SU-DHL-6 (cell line): ENCODE measurements around the gene OR4F15.
"Not testable (repeated sequence)": the region's sequence is repeated elsewhere in the genome, so short reads cannot be mapped to it uniquely, and the experiment has no call there.

ENCODE experiments used
- H2AFZ ChIP-seq: fragments of 200-600 bp; sonication (generic); 2 replicates; pipeline ENCODE4 v1.6.1; 2014; ENCODE audit warnings: low read depth, mild to moderate bottlenecking, moderate library complexity, mixed read lengths, antibody characterized with exemption, low read length; ENCODE audit not compliant: severe bottlenecking
- H3F3A ChIP-seq: fragments of 200-600 bp; shearing (Covaris generic); 2 replicates; pipeline ENCODE4 v1.6.0; 2016; ENCODE audit warnings: antibody characterized with exemption, mild to moderate bottlenecking; ENCODE audit not compliant: insufficient read depth
- H3K27ac ChIP-seq: fragments of 200-600 bp; sonication (generic); 2 replicates; pipeline ENCODE4 v1.5.1; 2016; ENCODE audit warnings: low read depth, mild to moderate bottlenecking, low read length, moderate library complexity, mixed read lengths
- H3K27me3 ChIP-seq: fragments of 200-600 bp; sonication (generic), shearing (Covaris generic); 2 replicates; pipeline ENCODE4 v1.6.0; 2014; ENCODE audit warnings: mild to moderate bottlenecking, low read length
- H3K36me3 ChIP-seq: fragments of 200-600 bp; sonication (generic); 2 replicates; pipeline ENCODE4 v1.6.1; 2014; ENCODE audit warnings: mild to moderate bottlenecking, low read length, mixed read lengths
- H3K4me2 ChIP-seq: fragments of 300-600, 200-600 bp; shearing (Covaris generic), sonication (generic); 2 replicates; pipeline ENCODE4 v1.6.0; 2014; ENCODE audit warnings: low read length, low read depth, mild to moderate bottlenecking; ENCODE audit not compliant: poor library complexity, severe bottlenecking
- H3K4me3 ChIP-seq: fragments of 200-600 bp; sonication (generic); 2 replicates; pipeline ENCODE4 v1.5.1; 2014; ENCODE audit warnings: antibody characterized with exemption, low read length, mild to moderate bottlenecking, mixed read lengths; ENCODE audit not compliant: insufficient read depth, poor library complexity, severe bottlenecking
- H3K79me2 ChIP-seq: fragments of 200-600 bp; sonication (generic); 2 replicates; pipeline ENCODE4 v1.6.1; 2014; ENCODE audit warnings: mild to moderate bottlenecking, low read length, moderate library complexity; ENCODE audit not compliant: insufficient read depth
- H3K9ac ChIP-seq: fragments of 200-600 bp; sonication (generic); 2 replicates; pipeline ENCODE4 v1.7.0; 2014; ENCODE audit warnings: mild to moderate bottlenecking, low read length
- H3K9me2 ChIP-seq: fragments of 200-600 bp; sonication (generic); replicated peaks from 2 replicates; pipeline ENCODE4 v1.6.1; 2014; ENCODE audit warnings: low read length; ENCODE audit not compliant: insufficient read depth
- H3K9me3 ChIP-seq: fragments of 200-600 bp; sonication (generic); 2 replicates; pipeline ENCODE4 v1.6.1; 2014; ENCODE audit warnings: low read length, mixed read lengths; ENCODE audit not compliant: insufficient read depth
- H4K20me1 ChIP-seq: fragments of 200-600 bp; sonication (generic); 2 replicates; pipeline ENCODE4 v1.6.1; 2014; ENCODE audit warnings: low read depth, mild to moderate bottlenecking, antibody characterized with exemption, low read length, moderate library complexity, mixed read lengths
- CTCF ChIP-seq: fragments of 200-600 bp; sonication (generic); IDR thresholded peaks from one replicate; pipeline ENCODE4 v1.5.1; 2017; ENCODE audit warnings: antibody characterized with exemption, mild to moderate bottlenecking, low read length, moderate library complexity; ENCODE audit not compliant: insufficient read depth, poor library complexity, severe bottlenecking
- EZH2phosphoT487 ChIP-seq: fragments of 200-600 bp; sonication (generic), shearing (Covaris generic); conservative IDR thresholded peaks from 2 replicates; pipeline ENCODE4 v1.6.1; 2018; ENCODE audit warnings: mild to moderate bottlenecking, antibody characterized with exemption, low read length, moderate library complexity, mixed read lengths

Gene OR4F15

GRCh38 chr15:101811902-101812301, at the start of gene OR4F15:
TSS of gene OR4F15 (plus strand) at chr15:101812202. CDS start at chr15:101818187, 5,985 bp downstream.
- H3K9me2 ChIP-seq = no peaks in the 10 kb centered on the region
- no peaks in the 10 kb centered on the region for H4K20me1 ChIP-seq

GRCh38 chr15:101764669-101765339, 47.2 kb upstream of the OR4F15 start:
- not testable (repeated sequence) for H3F3A ChIP-seq, H3K9ac ChIP-seq, H3K9me2 ChIP-seq, H3K27ac ChIP-seq, H3K36me3 ChIP-seq, H3K4me2 ChIP-seq, H2AFZ ChIP-seq, H4K20me1 ChIP-seq, H3K4me3 ChIP-seq, H3K27me3 ChIP-seq, H3K79me2 ChIP-seq, H3K9me3 ChIP-seq

More at GRCh38 chr15:101811902-101812301, at the start of gene OR4F15:
- Histone ChIP-seq H3K9ac (no peak within 1 kb of the TSS), H3K27ac (no peak within 1 kb of the TSS), H3F3A (no peaks in the 10 kb centered on the region; the same call in 1 of the 2 replicates), H3K4me3 (no peak within 1 kb of the TSS), H2AFZ (no peak within 1 kb of the TSS), H3K27me3 (no peaks in the 10 kb centered on the region), H3K79me2 (no peaks in the 10 kb centered on the region), H3K9me3 (no peaks in the 10 kb centered on the region), H3K36me3 (no peaks in the 10 kb centered on the region), H3K4me2 (no peak within 1 kb of the TSS)
- no peak for TF ChIP-seq CTCF
- TF ChIP-seq EZH2phosphoT487 = no peak

GRCh38 chr15:101765340-101765671, 46.7 kb upstream of the OR4F15 start:
- H3K9me3 ChIP-seq, H3K9ac ChIP-seq, H3K9me2 ChIP-seq, H3K79me2 ChIP-seq, H3K4me3 ChIP-seq, H3K4me2 ChIP-seq, H3K36me3 ChIP-seq, H3K27me3 ChIP-seq, H2AFZ ChIP-seq, H4K20me1 ChIP-seq, H3K27ac ChIP-seq, H3F3A ChIP-seq: not testable (repeated sequence)

- H3K27ac ChIP-seq = no peak overlapping the region
- no peak overlapping the region for H3K4me2 ChIP-seq
- no peak overlapping the region for H3K4me3 ChIP-seq
- TF ChIP-seq CTCF = no peak
- no peak for TF ChIP-seq EZH2phosphoT487
- no peaks in the 10 kb centered on the region for H3K9me3 ChIP-seq
- H3K9ac ChIP-seq = no peak overlapping the region
- H3K9me2 ChIP-seq = no peaks in the 10 kb centered on the region
- no peaks in the 10 kb centered on the region for H3K79me2 ChIP-seq
- no peak overlapping the region for H2AFZ ChIP-seq
- no peaks in the 10 kb centered on the region for H3K36me3 ChIP-seq
- H4K20me1 ChIP-seq = no peaks in the 10 kb centered on the region
- H3F3A ChIP-seq = no peaks in the 10 kb centered on the region
- no peaks in the 10 kb centered on the region for H3K27me3 ChIP-seq
Observed at GRCh38 chr15:101765772-101766456, 46.1 kb upstream of the OR4F15 start.

GRCh38 chr15:101767083-101767640, 44.8 kb upstream of the OR4F15 start:
- H2AFZ ChIP-seq, H3K36me3 ChIP-seq, H3K27me3 ChIP-seq, H3F3A ChIP-seq, H3K4me3 ChIP-seq, H4K20me1 ChIP-seq, H3K27ac ChIP-seq, H3K9ac ChIP-seq, H3K79me2 ChIP-seq, H3K9me2 ChIP-seq, H3K9me3 ChIP-seq, H3K4me2 ChIP-seq: not testable (repeated sequence)
